Esophagus muscularis mucosa (tissue), 4 donors: ENCODE measurements around the gene GRID1. TPM values are rescaled to one million over a fixed set of nuclear protein-coding genes. Genes with fewer than 3 reads are reported as not detected.

ENCODE experiments used
- DNase-seq: peaks from one replicate; pipeline ENCODE4 v3.0.0-alpha.2; 2017; ENCODE audit errors: extremely low spot score
- H3K27ac ChIP-seq, 4 donors: fragments of 200-600 bp; sonication (generic); replicated peaks in 1 of 4; 1 replicate in 3 of 4; 2 replicates in 1 of 4; pipeline ENCODE4 v1.5.1; 2016 to 2019; ENCODE audit warnings: mild to moderate bottlenecking in 1 of 4
- H3K27me3 ChIP-seq, 4 donors: fragments of 200-600 bp; sonication (generic); one replicate each; pipeline versions ENCODE4 v1.5.1 to v1.6.0; 2016 to 2019
- H3K36me3 ChIP-seq, 4 donors: fragments of 200-600 bp; sonication (generic); one replicate each; pipeline ENCODE4 v1.5.1; 2016 to 2019
- H3K4me1 ChIP-seq, 4 donors: fragments of 200-600 bp; sonication (generic); one replicate each; pipeline ENCODE4 v1.5.1; 2016 to 2019
- H3K4me3 ChIP-seq, 4 donors: fragments of 200-600 bp; sonication (generic); 1 replicate in 2 of 4; 2 replicates in 2 of 4; pipeline ENCODE4 v1.5.1; 2016 to 2019; ENCODE audit warnings: mild to moderate bottlenecking in 4 of 4, moderate library complexity in 1 of 4
- H3K9me3 ChIP-seq, 4 donors: fragments of 200-600 bp; sonication (generic); 1 replicate in 3 of 4; 2 replicates in 1 of 4; pipeline ENCODE4 v1.5.1; 2016 to 2019
- CTCF ChIP-seq, 3 experiments: fragments of 200-600 bp in 2 of 3; fragments of 450-650 bp in 1 of 3; sonication (generic) in 2 of 3; IDR thresholded peaks; one replicate each; pipeline ENCODE4 v1.5.1; 2017 to 2019; ENCODE audit warnings: antibody characterized with exemption in 3 of 3, mild to moderate bottlenecking in 2 of 3, moderate library complexity in 1 of 3
- EP300 ChIP-seq: sonication (generic); formaldehyde crosslinking; IDR thresholded peaks from one replicate; pipeline ENCODE4 v1.6.1; 2017; ENCODE audit warnings: antibody characterized with exemption
- POLR2A ChIP-seq: fragments of 450-650 bp; IDR thresholded peaks from one replicate; pipeline ENCODE4 v1.6.1; 2017; ENCODE audit warnings: antibody characterized with exemption, moderate library complexity, mild to moderate bottlenecking, low read depth
- POLR2AphosphoS5 ChIP-seq, 2 donors: sonication (generic); formaldehyde crosslinking; IDR thresholded peaks; one replicate each; pipeline ENCODE4 v1.6.1; 2017; ENCODE audit warnings: antibody characterized with exemption in 2 of 2
- WGBS: methylation state at CpG from one replicate; pipeline ENCODE4 v1.1.5; 2018; 5-methylcytosine and 5-hydroxymethylcytosine counted together
- intact Hi-C: fragments of 100-400 bp; cut with DNase I; formaldehyde crosslinking; loops from one replicate; pipeline ENCODE4 v1.15.1; 2023
- total RNA-seq, 4 donors: library from RNA; depleted of rRNA; stranded (reverse); fragments of >200 nt; gene quantifications; one replicate each; pipeline versions ENCODE4 v1.1.0 to v1.2.1, GENCODE V29; 2016

GRID1 gene
- total RNA-seq, 4 donors from 2014 or later: under 0.01 to 1.3 (median 1.1) TPM

GRCh38 chr10:86312701-86313270 is 53.8 kb downstream of the GRID1 start:
- H3K36me3 ChIP-seq: no peaks in the 10 kb centered on the region
- H3K9me3 ChIP-seq: no peaks in the 10 kb centered on the region
- TF ChIP-seq POLR2AphosphoS5 (IDR thresholded peaks at IDR 0.05) (no peak), EP300 (no peak), CTCF (IDR thresholded peaks at IDR 0.05) (no peak), POLR2A (no peak)
- H3K4me3 ChIP-seq: no peak overlapping the region
- DNase-seq: no peak
- WGBS: 20% methylated on average over 1 of the region's 5 CpGs
- intact Hi-C loops: no loop called here
- peaks cover 0 to 16% (median 0%) of the 10 kb centered on the region in 4 donors for H3K27me3 ChIP-seq
- no peak overlapping the region for H3K27ac ChIP-seq
- H3K4me1 ChIP-seq: no peaks in the 10 kb centered on the region

- TF ChIP-seq POLR2A (no peak), POLR2AphosphoS5 (IDR thresholded peaks at IDR 0.05) (no peak), CTCF (IDR thresholded peaks at IDR 0.05) (no peak), EP300 (no peak)
- Histone ChIP-seq H3K27ac (no peak overlapping the region), H3K4me1 (no peaks in the 10 kb centered on the region), H3K36me3 (no peaks in the 10 kb centered on the region), H3K4me3 (no peak overlapping the region), H3K27me3 (peaks cover 0 to 12% (median 0%) of the 10 kb centered on the region in 4 donors), H3K9me3 (no peaks in the 10 kb centered on the region)
- 45% methylated on average over 1 of the region's 1 CpG for WGBS
- intact Hi-C loops: no loop called here
- DNase-seq: no peak
Measured at GRCh38 chr10:86311906-86312305, 54.7 kb downstream of the GRID1 start.

GRCh38 chr10:86311190-86311589 is 55.4 kb downstream of the GRID1 start:
- no peak for DNase-seq
- WGBS: 67% methylated on average over 1 of the region's 3 CpGs
- no peaks in the 10 kb centered on the region for H3K4me1 ChIP-seq
- H3K36me3 ChIP-seq: no peaks in the 10 kb centered on the region
- no peak overlapping the region for H3K27ac ChIP-seq
- no peak for TF ChIP-seq POLR2A
- no peak for TF ChIP-seq POLR2AphosphoS5 (IDR thresholded peaks at IDR 0.05)
- TF ChIP-seq CTCF (IDR thresholded peaks at IDR 0.05): no peak
- TF ChIP-seq EP300: no peak
- no peak overlapping the region for H3K4me3 ChIP-seq
- intact Hi-C loops: no loop called here
- H3K27me3 ChIP-seq: peaks cover 0 to 12% (median 0%) of the 10 kb centered on the region in 4 donors
- H3K9me3 ChIP-seq: no peaks in the 10 kb centered on the region

GRCh38 chr10:86310702-86311101 is 55.9 kb downstream of the GRID1 start:
- 36% methylated on average over 1 of the region's 1 CpG for WGBS
- intact Hi-C loops: no loop called here
- H3K36me3 ChIP-seq: no peaks in the 10 kb centered on the region
- TF ChIP-seq POLR2A: no peak
- TF ChIP-seq EP300: no peak
- no peak for TF ChIP-seq CTCF (IDR thresholded peaks at IDR 0.05)
- no peak for TF ChIP-seq POLR2AphosphoS5 (IDR thresholded peaks at IDR 0.05)
- H3K27ac ChIP-seq: no peak overlapping the region
- DNase-seq: no peak
- no peak overlapping the region for H3K4me3 ChIP-seq
- no peaks in the 10 kb centered on the region for H3K4me1 ChIP-seq
- no peaks in the 10 kb centered on the region for H3K9me3 ChIP-seq
- H3K27me3 ChIP-seq: peaks cover 0 to 12% (median 0%) of the 10 kb centered on the region in 4 donors

- peaks cover 0 to 12% (median 0%) of the 10 kb centered on the region in 4 donors for H3K27me3 ChIP-seq
- H3K9me3 ChIP-seq: no peaks in the 10 kb centered on the region
- no CpG with 5 or more reads among the region's 2 CpGs for WGBS
- no peak overlapping the region for H3K27ac ChIP-seq
- no peaks in the 10 kb centered on the region for H3K36me3 ChIP-seq
- H3K4me1 ChIP-seq: no peaks in the 10 kb centered on the region
- TF ChIP-seq EP300: no peak
- no peak for TF ChIP-seq POLR2A
- TF ChIP-seq POLR2AphosphoS5 (IDR thresholded peaks at IDR 0.05): no peak
- TF ChIP-seq CTCF (IDR thresholded peaks at IDR 0.05): no peak
- intact Hi-C loops: no loop called here
- H3K4me3 ChIP-seq: no peak overlapping the region
- no peak for DNase-seq
Measured at GRCh38 chr10:86310291-86310690, 56.3 kb downstream of the GRID1 start.
